Ureter (tissue), 1 donor: ENCODE results near the gene COL5A1. TPM values are rescaled to one million over a fixed set of nuclear protein-coding genes. Genes with fewer than 3 reads are reported as not detected.

ENCODE experiments used
- DNase-seq: peaks from one replicate; pipeline ENCODE4 v3.0.0-alpha.2; 2020; ENCODE audit warnings: low spot score
- total RNA-seq: library from RNA; stranded (reverse); gene quantifications from one replicate; pipeline ENCODE4 v1.2.4, GENCODE V29; 2023
- donor health status: DM: yes; HTN: yes; CAD: no.

COL5A1 gene
- total RNA-seq, 1 donor from 2014 or later, result 64.7 TPM

- DNase-seq, result no peak
These were observed 98.5 kb downstream of the COL5A1 start for GRCh38 chr9:134740071-134740470.

GRCh38 chr9:134741846-134742245, 100.2 kb downstream of the COL5A1 start:
- DNase-seq, result no peak

- no peak for DNase-seq
These were observed 101.4 kb downstream of the COL5A1 start for GRCh38 chr9:134742822-134743535.

DNA sequence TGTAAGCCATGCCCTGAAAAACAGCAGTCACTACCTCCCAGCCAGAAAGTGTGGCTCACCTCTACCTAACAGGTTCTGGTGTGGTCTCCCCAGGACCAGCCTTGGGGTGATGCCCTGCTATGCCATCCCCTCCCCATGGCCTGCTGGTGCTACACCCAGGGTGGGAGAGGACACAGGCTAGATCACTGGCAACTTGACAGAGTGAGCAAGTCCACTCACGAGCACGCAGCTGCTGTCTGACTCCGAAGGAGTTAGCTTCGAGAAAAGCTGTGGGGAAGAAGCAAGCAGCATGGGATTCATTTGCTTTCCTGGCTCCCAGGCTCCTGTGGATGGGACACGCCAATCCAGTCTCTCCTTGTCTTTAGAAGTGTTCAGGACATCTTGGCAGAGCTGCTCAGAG, 102.2 kb downstream of the COL5A1 start:
- DNase-seq, result no peak

GRCh38 chr9:134744385-134745295, 103.0 kb downstream of the COL5A1 start:
- DNase-seq, result no peak

DNA sequence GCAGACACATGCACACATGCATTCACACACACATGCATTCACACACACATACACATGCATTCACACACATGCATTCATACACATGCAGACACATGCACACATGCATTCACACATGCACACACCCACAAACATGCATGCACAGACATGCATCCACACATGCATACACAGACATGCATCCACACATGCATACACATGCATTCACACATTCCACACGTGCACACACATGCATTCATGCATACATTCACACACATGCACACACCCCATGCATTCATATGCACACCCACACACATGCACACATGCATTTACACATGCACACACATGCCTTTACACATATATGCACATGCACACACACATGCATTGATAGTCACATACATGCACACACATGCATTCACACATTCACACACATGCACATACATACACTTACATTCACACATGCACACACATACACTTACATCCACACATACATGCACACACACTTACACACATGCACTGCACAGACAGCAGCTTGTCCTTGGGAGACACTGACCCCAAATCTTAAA, 106.4 kb downstream of the COL5A1 start:
- DNase-seq, result no peak

GRCh38 chr9:134748591-134748990, 107.0 kb downstream of the COL5A1 start:
- no peak for DNase-seq

DNA sequence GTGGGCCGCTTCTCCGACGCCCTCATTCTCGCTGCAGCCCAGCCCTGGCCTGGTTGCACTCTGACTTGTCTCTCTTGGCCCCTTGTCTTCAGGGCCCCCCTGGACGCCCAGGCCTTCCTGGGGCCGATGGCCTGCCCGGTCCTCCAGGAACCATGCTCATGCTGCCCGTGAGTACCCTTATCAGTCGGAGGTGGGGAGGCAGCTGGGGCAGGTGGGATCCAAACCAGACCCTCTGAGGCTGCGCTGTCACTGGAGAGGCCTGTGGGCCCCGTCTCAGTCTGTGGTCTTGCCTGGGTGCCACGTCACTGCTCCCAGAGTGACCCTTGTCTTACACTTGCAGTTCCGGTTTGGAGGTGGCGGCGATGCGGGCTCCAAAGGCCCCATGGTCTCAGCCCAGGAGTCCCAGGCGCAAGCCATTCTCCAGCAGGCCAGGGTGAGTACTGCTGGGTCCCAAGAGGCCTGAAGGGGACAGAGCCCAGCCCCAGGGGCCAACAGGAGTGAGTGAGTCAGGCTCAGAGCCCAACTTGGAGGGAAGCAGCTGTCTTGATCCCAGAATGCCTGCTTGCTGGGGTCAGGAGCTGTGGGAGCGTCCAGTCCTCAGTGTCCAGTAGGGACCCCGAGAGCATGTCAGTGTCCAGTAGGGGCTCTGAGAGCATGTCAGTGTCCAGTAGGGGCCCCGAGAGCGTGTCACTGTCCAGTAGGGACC, 109.0 kb downstream of the COL5A1 start:
- DNase-seq, result no peak

GRCh38 chr9:134751622-134752021, 110.0 kb downstream of the COL5A1 start:
- DNase-seq, result no peak

- DNase-seq, result no peak
These were observed 111.0 kb downstream of the COL5A1 start for GRCh38 chr9:134752471-134753168.

DNA sequence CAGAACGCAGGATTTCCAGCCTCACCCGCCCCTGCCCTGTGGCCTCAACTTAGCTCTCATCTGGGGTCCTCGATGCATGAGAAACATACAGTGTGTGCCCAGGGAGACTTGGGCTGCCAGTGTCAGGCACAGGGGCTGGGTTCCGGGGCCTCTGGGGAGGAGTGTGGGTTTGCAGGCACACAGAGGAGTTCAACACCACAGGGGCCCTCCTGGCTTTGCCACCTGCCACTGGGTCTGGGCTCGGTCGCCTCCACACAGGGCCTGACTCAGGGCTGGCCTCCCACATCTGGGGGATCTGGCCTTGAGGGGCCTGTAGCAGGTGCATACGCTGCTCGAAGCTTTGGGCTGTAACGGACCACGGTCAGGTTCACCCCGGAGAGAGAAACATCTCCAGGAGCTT, 111.6 kb downstream of the COL5A1 start:
- DNase-seq, result no peak

GRCh38 chr9:134755221-134755907, 113.8 kb downstream of the COL5A1 start:
- DNase-seq, result no peak

DNA sequence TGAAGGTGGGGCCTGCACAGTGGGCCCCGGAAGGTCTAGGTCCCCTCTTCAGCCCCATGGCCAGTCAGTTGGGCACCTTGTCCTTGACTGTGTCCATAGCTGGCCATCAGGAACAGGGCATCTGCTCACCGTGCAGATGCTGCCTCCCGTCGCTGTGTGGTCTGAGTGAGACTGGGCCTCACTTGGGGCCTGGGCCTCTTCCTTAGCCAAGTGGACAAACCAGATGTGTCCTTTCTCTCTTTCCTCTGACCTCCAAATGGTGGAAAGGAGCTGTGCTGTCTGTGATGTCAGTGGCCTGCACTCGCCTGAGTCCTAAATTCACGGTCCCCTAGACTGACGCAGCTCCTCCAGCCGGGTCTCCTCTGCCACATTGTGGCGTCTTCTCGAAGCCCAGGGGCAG, 114.5 kb downstream of the COL5A1 start:
- no peak for DNase-seq

DNA sequence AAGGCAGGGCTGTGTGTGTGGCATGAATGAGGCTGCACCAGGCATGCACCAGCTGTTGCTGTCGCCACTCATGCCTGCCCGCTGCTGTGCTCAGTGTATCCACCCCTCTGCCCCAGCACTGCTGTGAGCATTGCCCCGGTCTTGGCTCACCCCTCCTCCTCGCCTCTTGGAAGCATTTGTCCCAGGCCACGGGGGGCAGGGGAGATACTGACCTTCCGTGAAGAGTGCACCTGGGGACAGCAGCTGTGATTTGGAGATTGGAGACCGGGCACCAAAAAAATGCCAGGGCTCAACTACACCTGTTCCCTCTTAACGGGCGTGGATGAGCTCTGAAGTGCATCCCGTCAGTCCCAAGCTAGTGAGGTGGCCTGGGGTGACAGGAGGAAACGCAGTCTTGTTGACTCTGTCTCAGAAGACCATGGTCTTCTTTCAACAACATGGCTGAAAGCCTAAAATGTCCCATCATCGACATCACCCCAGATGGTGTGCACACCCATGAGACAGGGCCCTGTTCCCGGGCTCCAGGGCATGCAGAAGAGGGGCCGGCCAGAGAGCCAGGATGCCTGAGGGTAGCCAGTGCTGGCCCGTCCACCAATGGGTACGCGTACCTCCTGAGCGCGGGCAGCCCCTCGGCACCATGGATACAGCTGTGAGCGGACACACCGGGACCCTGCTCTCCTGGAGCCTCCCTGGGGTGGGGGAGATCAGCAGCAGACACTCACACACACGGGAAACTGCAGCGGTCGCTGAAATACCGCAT, 115.8 kb downstream of the COL5A1 start:
- no peak for DNase-seq

DNA sequence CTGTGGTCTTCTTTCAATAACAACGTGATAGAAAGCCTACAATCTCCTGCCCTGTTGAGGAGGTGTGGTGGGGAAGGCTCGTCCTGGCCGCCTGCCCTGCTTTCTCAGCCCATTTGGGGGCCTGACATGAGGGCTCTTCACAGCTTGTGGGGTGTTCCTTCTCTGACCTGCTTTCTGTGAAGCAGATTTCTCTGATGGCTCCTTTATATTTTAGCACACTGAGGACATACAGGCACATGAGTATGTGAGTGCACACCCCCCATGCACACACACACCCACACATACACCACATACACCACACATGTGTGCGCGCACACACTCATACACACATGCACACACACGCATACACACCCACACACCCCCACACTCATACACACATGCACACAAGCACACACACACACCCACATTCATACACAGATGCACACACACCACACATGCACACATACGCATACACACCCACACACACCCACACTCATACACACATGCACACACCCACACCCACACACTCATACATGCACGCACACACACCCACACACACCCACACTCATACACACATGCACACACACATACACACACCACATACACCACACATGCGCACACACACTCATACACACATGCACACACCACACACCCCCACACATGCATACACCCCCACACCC, 117.5 kb downstream of the COL5A1 start:
- no peak for DNase-seq

DNA sequence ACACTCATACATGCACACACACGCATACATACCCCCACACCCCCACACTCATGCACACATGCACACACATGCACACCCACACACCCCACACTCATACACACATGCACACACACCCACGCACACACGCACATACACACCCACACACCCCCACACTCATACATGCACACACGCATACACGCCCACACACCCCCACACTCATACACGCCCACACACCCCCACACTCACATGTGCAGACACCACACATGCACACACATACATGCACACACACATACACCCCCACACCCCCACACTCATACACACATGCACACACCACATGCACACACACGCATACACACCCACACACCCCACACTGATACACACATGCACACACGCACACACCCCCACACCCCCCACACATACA, 118.3 kb downstream of the COL5A1 start:
- DNase-seq, result no peak

DNA sequence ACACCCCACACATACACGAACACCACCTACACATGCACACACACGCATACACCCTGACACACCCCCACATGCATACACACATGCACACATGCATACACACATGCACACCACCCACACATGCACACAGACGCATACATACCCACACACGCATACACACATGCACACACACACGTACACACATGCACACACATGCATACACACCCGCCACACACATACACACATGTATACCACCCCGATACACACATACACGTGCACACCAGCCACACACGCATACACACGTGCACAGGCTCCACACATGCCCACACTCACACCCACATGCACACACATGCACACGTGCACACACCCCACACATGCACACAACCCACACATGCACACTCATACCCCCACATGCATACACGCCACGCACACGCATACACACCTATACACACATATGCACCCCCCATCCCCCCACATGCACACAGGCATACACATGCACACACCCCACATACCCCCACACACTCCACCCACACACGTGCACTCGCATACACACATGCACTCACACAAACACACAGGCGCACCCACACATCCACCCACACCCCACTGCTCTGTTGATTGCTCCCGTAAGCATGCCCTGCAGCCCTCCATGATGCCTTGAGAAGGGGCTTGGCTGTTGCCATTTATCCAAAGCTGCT, 119.3 kb downstream of the COL5A1 start:
- DNase-seq, result no peak

DNA sequence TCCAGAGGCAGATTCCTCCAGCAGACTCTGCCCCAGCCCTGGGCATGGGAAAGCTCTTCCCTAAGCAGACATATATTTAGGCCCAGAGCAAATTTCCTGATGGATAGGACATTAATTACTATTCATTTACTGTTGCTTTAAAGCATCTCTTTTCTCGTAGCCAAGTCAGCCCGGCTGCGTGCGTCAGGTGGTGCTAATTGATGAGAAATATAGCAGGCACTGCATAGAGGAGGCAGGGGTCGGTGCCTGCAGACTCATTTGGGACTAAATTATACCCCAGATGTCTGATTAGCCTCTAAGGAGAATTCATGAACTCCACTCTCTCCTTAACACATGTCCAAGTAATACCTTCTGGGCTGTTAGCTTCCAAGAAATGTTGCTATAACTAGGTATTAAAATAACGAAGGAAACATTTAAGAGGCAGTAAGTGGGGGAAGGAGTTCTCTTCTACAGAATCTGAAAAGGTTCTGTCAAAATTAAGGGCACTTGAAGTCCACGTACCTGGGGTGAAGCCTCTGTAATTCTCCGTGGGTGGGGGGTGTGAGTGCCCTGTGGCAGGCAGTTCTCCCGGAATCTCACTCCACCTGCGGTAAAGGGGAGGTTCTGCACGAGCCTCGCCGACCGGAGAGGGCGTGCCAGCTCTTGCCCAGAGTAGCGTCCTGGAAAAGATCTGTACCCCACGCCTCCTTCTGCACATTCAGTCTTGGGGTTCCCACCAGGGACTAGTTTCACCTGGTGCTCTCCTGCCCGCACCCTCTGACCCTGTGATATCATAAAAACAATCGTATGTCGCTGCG, 123.1 kb downstream of the COL5A1 start:
- DNase-seq, result no peak
